ENCODE measurements around the gene PROCA1. TPM values are rescaled to one million over a fixed set of nuclear protein-coding genes. Genes with fewer than 3 reads are reported as not detected.

Gene PROCA1
- total and polyA plus RNA-seq, 2 of the 13 experiments (the other 11 are each of a cell fraction or from before 2014, with no cell fraction given) = 0.73 to 1.5 TPM

DNA sequence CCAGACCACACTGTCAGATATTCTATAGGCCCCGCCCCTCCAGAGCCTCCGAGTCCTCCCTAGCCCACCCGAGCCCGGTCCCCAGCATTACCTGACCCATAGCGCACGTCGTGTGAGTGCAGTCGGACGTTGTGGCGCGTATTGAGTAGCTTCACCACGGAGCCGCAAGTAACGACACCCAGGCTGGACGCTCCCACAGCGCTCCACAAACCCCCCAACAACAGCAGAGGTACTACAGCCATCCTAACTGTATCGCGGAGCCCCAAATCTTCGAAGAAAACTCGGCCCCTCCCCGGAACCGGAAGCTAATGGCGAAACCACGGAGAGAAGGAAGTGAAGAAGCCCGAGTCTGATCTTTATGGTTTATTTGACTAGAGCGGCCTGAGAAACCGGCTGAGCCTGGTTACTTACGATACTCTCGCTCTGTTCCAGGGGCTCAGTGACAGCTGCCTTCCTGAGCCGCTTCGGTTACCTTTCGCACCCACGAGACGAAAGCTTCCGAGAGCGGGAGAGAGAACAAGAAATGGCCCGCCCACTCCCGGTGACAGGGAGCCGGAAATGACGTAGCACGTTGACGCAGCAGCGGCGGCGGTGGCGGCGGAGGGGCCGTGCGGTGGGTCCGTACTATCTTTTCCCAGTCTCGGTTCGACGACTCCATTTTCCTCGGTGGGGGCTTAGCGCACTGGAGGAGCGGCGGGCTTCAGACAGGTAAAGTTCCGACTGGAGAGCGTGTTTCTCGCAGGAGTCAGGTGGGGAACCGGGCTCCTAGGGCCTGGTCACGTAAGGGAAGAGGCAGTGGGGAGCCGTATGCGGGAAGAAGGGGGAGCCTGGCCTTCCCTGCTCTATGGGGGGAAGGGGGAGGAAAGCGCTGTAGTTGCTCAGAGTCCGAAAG lies 49.8 kb downstream of the PROCA1 start, which contains the start of the genes SDF2 and SUPT6H (continued):
- TF ChIP-seq MNT (IDR thresholded peaks at IDR 0.05) (no peak), ZNF317 (CRISPR knock-in tag; IDR thresholded peaks at IDR 0.05) (no peak), ZNF605 (CRISPR knock-in tag; IDR thresholded peaks at IDR 0.05) (peak; percentile 80; the same call in 1 of the 2 replicates), SIN3A (IDR thresholded peaks at IDR 0.05; ENCODE audit: borderline replicate concordance, low read depth, low read length) (peak; percentile 27; the same call in 1 of the 2 replicates), PHF8 (CRISPR knock-in tag; IDR thresholded peaks at IDR 0.05) (peak; percentile 92), ATF1 (CRISPR knock-in tag; IDR thresholded peaks at IDR 0.05) (peak; percentile 94), MTA1 (CRISPR knock-in tag; IDR thresholded peaks at IDR 0.05; ENCODE audit: borderline replicate concordance) (peak; percentile 73; the same call in 1 of the 2 replicates), ZNF549 (CRISPR knock-in tag; IDR thresholded peaks at IDR 0.05) (no peak), ZNF160 (CRISPR knock-in tag; IDR thresholded peaks at IDR 0.05) (0 out of 2 replicates have a peak, but pooled peaks have one; percentile 52), CREM (IDR thresholded peaks at IDR 0.05) (peak; percentile 97), CREM (CRISPR knock-in tag; IDR thresholded peaks at IDR 0.05) (0 out of 2 replicates have a peak, but pooled peaks have one; percentile 32), ZNF496 (CRISPR knock-in tag; IDR thresholded peaks at IDR 0.05; ENCODE audit: insufficient replicate concordance) (no peak), BRF2 (CRISPR knock-in tag; IDR thresholded peaks at IDR 0.05) (no peak), CENPT (CRISPR knock-in tag; IDR thresholded peaks at IDR 0.05; ENCODE audit: low read depth) (no peak), TOE1 (CRISPR knock-in tag; IDR thresholded peaks at IDR 0.05) (no peak), ZNF777 (CRISPR knock-in tag; IDR thresholded peaks at IDR 0.05) (no peak; the same call in 1 of the 2 replicates), ZNF614 (CRISPR knock-in tag; IDR thresholded peaks at IDR 0.05; ENCODE audit: borderline replicate concordance) (peak; percentile 49; the same call in 1 of the 2 replicates), ZNF558 (CRISPR knock-in tag; IDR thresholded peaks at IDR 0.05; ENCODE audit: borderline replicate concordance) (peak; percentile 87; the same call in 1 of the 2 replicates), THYN1 (CRISPR knock-in tag; IDR thresholded peaks at IDR 0.05; ENCODE audit: borderline replicate concordance, low read depth) (no peak), SSRP1 (CRISPR knock-in tag; IDR thresholded peaks at IDR 0.05) (no peak), SMAD1 (CRISPR knock-in tag; IDR thresholded peaks at IDR 0.05; ENCODE audit: borderline replicate concordance, low read depth) (no peak), ZFP1 (CRISPR knock-in tag; IDR thresholded peaks at IDR 0.05) (no peak), NR2F2 (IDR thresholded peaks at IDR 0.05; ENCODE audit: borderline replicate concordance, low read depth) (no peak; the same call in 1 of the 2 replicates)
- TF ChIP-seq, protein P1, sequence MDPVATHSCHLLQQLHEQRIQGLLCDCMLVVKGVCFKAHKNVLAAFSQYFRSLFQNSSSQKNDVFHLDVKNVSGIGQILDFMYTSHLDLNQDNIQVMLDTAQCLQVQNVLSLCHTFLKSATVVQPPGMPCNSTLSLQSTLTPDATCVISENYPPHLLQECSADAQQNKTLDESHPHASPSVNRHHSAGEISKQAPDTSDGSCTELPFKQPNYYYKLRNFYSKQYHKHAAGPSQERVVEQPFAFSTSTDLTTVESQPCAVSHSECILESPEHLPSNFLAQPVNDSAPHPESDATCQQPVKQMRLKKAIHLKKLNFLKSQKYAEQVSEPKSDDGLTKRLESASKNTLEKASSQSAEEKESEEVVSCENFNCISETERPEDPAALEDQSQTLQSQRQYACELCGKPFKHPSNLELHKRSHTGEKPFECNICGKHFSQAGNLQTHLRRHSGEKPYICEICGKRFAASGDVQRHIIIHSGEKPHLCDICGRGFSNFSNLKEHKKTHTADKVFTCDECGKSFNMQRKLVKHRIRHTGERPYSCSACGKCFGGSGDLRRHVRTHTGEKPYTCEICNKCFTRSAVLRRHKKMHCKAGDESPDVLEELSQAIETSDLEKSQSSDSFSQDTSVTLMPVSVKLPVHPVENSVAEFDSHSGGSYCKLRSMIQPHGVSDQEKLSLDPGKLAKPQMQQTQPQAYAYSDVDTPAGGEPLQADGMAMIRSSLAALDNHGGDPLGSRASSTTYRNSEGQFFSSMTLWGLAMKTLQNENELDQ (CRISPR knock-in tag; IDR thresholded peaks at IDR 0.05; ENCODE audit: borderline replicate concordance) = no peak
- TF ChIP-seq, protein P2, sequence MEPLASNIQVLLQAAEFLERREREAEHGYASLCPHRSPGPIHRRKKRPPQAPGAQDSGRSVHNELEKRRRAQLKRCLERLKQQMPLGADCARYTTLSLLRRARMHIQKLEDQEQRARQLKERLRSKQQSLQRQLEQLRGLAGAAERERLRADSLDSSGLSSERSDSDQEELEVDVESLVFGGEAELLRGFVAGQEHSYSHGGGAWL (CRISPR knock-in tag; IDR thresholded peaks at IDR 0.05) = peak; percentile 58; the same call in 1 of the 2 replicates

Data from HepG2 (cell line).